NOMO-1 treated with DMSO at 0.1 percent for 48 hours (cell line): ENCODE measurements around the gene EIF3D.

Experiments used
- DNase-seq: peaks from one replicate; lab custom pipeline; 2025; ENCODE audit not compliant: unreplicated experiment; lab: John Stamatoyannopoulos, UW

Gene EIF3D

DNA sequence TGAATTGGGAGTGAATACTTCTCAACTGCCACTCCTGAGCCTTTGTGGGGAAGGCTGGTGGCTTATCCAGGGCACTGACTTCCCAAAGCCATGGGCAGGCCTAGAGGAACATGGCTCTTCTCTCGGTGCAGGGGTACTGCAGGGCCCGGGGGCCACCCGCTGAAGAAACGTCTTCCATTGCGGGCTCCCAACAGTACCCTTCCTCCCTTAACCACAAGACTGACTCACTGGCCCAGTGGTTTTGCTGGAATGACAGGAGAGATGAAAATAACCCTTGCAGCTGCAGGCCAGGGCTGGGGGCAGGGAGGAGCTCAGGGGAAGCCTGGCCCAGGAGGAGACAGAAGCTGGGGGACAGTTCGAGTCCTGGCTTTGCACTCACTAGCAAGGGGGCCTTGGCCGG, 61.0 kb downstream of the EIF3D start:
- DNase-seq, result peak; percentile 94

DNA sequence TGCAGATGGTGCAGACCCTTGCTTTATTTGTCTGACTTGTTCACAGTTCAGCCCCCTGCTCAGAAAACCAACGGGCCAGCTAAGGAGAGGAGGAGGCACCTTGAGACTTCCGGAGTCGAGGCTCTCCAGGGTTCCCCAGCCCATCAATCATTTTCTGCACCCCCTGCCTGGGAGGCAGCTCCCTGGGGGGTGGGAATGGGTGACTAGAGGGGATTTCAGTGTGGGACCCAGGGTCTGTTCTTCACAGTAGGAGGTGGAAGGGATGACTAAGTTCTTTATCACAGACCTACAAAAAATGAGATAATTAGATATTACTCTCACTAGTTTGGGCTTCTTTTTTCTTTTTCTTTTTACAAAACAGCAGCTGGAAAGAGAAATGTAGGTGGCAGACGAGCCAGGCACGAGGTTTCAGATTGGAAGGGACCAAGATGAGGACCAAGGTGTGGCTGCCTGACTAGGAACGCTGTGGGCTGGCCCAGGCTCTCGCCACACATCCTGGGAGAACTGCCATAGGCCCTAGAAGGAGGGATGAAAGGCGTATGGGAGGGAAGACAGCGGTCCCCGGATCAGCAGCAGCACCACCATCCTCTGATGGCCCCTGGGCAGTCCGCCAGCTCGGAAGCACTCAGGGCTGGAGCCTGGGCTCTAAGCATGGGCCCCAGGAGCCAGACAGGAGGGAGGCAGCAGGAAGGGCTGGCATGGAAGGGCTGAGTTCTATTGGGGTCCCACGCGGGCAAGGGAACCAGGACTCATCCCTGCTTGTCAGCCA, 61.7 kb downstream of the EIF3D start:
- DNase-seq, result no peak

DNA sequence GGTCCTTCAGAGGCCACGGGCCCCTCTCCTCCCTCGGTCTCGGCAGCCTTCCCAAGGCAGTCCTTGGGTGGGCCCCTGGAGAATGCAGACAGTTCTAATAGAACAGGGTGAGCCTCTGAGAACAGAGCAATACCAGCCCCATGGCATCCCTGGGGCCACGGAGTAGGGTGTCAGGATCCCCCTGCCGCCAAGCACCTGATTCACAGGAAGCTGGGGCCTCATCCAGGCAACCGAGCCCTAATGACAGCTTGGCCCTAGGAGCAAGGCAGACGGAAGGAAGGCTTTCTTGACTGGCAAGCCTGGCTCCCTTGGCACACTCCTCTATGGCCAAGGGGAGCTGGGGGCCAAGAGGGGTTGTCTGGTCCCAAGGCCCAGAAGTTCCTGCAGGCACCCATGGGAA, 62.7 kb downstream of the EIF3D start:
- DNase-seq, result no peak

DNA sequence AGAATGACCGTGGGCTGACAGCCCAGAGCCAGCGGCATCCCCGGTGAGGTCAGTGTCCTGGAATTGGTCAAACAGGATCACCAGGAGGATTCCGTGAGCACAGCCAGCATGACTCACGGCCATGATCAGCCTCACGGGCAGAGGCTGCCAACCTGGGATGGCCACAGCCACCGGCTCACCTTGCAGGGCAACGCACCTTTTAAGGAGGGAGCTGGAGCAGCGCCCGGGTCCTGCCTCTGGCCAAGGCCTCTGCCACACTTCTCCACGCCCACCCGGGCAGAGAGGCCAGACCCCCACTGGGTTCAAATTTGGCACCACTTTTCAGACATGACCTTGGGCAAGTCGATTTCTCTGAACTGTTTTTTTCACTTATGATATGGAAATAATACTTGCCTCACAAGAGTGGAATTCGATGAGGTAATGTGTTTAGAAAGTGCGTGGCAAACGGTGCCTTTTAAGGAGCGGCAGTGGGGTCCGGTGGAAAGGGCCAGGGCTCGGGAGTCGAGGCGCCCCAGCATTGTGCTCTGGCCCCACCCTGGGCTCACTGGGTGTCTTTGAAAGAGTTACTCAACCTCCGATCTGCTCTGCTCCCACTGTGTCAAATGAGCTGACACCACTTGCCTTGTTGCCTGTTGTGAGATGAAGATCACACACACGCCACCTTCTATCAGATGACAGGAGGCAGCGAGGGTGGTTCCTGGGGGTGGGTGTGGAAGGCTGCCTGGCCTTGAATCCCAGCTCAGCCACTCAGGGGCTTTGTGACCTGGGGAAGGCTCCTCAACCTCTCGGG, 63.5 kb downstream of the EIF3D start:
- DNase-seq, result no peak

DNA sequence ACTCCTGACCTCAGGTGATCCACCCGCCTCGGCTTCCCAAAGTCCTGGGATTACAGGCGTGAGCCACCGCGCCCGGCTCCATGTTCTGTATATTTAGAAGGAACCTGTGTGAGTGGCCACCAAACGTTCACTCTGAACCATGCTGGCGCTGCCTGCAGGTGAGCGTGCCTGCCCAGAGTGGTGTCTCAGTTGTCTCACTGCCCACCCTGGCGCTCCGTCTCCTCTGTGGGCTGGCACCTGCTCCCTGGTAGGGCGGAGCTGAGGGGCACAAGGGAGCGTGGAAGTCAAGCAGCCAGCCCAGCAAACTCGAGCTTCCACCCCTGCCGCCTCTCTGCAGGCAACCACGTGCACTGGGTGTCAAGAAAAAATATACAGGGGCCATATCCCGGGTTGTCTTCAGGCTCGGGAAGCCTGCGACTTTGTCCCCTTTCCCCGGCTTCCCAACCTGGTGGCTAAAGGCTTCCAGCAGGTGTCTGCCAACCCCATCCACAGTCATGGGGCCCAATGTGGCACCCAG, 64.2 kb downstream of the EIF3D start:
- no peak for DNase-seq

DNA sequence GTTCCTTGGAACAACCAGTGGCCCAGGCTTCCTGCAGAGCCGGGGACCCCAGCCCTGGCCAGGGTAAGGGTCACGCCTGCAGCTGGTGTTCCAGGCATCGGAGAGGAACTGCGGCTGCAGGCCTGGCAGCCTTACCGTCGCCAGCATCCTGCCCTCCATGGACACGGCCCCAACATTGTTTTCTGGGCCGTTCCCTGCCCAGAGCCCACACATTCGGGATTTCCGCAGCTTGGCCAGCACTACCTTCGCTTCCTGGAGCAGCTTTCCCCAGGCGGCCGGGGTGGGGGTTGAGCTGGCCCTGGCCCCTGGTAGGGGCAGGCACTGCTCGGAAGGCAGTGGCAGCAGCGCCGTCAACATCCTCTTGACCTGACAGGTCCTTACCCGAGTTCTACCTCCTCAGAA, 65.2 kb downstream of the EIF3D start:
- DNase-seq, result no peak

DNA sequence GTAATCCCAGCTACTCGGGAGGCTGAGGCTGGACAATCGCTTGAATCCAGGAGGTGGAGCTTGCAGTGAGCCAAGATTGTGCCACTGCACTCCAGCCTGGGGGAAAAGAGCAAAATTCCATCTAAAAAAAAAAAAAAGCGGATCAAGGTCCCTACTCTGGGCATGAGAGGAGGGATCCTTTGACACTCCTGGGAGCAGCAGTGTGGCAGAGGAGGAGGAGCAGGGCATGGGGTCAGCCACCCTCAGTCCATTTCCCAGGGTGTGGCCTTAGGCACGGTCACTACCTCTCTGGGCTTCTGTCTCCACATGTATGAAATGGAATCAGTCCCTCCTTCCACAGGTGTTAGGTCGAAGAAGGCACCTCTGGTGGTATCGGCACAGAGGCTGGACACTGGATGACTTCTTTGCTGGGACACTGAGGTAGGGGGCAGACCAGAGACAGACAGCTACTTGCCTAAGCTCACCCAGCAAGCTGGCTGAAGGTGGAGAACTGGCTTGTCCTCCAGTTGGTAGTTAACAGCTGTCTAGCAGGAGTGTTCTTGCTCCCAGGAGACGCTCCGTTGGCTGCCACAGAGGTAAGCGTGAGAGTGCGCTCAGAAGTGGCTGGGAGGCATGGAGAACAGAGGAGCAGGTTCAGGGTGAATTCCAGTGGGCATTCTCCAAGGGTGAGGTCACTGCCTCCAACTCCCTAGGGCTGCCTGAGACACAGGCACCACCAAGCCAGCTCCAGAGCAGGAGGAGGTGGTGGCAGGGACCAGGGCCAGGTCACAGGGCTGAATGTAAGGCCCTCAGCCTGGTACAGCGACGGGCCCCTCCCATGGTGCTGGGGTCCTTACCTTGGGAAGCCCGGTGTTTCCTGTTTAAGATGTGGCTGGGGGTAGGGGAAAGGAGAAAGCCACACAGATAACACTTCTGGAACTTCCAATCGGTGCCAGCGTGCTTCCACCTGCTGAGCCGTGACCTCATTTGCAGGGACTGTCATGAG, 67.0 kb downstream of the EIF3D start:
- no peak for DNase-seq
